DMS53 (cell line): ENCODE measurements around the gene CFB.
"Not testable (repeated sequence)": the region's sequence is repeated elsewhere in the genome, so short reads cannot be mapped to it uniquely, and the experiment has no call there.

ENCODE experiments used
- DNase-seq: peaks from one replicate; lab custom pipeline; 2025; lab: John Stamatoyannopoulos, UW

The CFB gene

DNA sequence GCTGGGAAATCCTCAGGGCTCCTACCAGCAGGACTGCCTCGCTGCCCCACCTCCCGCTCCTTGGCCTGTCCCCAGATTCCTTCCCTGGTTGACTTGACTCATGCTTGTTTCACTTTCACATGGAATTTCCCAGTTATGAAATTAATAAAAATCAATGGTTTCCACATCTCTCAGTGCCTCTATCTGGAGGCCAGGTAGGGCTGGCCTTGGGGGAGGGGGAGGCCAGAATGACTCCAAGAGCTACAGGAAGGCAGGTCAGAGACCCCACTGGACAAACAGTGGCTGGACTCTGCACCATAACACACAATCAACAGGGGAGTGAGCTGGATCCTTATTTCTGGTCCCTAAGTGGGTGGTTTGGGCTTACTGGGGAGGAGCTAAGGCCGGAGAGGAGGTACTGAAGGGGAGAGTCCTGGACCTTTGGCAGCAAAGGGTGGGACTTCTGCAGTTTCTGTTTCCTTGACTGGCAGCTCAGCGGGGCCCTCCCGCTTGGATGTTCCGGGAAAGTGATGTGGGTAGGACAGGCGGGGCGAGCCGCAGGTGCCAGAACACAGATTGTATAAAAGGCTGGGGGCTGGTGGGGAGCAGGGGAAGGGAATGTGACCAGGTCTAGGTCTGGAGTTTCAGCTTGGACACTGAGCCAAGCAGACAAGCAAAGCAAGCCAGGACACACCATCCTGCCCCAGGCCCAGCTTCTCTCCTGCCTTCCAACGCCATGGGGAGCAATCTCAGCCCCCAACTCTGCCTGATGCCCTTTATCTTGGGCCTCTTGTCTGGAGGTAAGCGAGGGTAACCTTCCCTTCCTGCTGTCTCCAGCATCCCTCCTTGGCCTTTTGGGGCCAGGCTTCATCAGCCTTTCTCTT, at the start of gene CFB:
Gene CFB, plus strand, starts transcription at position 589 of the 863 bp plus-strand sequence. Its CDS starts 127 bp downstream, at position 716.
- DNase-seq = peak; percentile 33

DNA sequence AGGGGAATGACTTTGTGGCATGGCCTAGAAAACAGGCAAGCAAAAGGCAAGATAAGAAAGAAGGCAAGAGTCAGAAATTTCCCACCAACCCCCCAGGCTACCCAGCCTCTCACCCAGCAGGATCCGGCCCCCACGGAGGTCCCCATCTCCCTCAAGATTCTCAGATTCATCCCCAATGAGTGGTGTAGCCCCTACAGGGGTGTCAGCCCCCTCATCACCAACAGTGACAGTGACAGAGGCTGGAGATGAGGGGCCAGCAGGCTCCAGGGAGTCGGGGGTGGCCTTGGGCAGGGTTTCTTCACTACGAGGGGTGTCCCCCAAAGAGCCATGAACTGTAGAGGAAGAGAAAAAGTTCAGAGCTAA, 49.4 kb upstream of the CFB start:
- no peak for DNase-seq

DNA sequence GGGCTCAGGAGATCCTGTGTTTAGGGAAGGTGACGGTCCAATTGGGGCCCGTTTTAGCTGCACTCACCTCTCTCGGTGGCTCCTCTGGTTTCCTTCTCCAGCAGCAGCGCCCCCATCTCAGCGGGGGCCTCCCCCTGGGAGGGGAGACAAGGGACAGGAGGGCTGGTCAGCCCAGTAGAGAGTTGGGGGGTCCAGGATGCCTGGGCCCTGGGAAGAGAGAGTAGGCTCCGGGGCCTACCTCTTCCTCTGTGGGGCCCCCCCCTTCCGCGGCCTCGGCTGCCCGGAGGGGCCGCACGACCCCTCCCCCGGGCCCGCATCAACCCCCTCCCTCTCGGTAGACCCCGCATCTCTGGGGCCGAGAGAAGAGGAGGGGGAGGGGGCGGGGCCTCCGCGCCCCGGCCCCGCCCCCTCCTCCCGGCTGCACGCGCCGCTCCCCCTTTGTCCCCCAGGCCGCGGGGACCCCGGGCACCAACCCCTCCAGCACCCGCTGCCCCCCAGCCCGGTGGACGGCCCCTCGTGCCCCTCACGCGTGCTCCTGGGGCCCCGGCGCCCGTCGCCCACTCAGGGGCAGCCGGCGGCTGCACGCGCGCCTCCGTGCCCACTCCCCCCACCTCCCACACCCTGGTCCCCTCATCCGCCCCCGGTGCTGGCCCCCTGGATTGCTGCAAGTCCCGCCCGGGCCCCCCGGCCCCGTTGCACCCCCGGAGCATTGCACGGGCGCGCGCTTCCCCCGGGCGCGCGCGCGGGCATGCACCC, 48.9 kb upstream of the CFB start:
- DNase-seq = no peak

DNA sequence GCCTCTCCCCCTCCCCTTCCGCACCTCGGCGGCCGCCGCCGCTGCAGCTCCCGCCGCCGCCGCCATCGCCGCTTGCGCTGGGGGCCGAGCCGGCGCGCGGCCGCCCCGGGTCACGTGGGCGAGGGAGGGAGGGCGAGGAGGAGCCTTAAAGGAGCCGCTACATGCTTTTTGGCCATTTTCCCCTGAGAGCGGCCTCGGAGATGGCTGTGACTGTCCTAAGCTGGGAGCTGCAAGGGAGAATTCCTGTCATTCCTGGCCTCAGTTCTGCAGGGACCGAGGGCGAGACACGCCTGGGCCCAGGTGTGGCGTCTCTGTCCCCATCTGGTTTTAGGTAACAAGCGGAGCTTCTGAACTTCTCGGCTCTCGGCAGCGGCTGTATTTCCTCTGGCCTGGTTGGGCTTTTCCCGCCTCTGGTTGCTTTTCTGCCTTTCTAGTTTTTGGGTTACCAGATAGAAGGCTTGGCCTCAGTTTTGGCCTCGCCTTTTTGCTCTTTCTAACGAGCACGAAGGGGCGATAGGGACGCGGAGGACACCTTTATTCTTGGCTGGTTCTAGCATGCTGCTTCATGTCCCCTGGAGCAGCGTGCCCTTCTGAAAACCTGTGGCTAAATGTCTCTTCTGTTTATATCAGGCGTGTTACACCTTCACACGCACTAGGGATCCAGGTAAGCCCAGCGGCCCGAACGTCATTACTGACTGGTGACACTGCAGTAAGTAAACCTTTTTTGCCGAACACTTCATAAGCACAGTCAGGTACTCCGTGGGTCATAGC, 48.1 kb upstream of the CFB start, which contains the start of gene EHMT2:
Gene EHMT2, minus strand, starts transcription at position 87 of the 771 bp plus-strand sequence. Its CDS starts 21 bp downstream, at position 66.
- peak; percentile 93 for DNase-seq

DNA sequence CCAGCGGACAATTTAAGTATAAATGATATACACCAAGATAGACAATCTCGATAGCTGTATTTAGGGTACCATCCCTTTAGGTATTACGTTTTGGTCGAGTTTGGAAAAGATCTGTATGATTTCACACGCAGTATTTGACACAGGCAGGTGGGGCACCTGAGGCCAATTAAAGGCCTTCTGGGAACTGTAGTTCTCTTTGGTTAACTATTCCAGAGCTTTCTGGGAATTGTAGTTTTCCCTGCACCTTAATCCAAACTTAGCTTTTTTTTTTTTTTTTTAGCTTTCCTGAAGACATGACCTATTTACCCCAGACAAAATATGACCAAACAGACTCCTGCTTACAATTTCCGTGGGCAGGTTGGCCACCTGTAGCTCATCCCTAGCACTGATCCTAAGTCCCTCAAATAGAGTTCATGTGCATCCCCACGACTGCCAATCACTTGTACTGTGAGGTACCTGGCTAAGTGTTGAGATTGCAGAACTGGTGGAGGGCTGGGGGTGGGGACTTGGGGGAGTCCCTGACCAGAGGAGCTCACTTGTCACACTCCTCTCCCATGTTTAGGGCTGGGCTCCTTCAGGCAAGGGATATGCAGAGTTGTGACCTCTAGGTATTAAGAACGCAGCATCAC, 47.4 kb upstream of the CFB start:
- peak; percentile 82 for DNase-seq

DNA sequence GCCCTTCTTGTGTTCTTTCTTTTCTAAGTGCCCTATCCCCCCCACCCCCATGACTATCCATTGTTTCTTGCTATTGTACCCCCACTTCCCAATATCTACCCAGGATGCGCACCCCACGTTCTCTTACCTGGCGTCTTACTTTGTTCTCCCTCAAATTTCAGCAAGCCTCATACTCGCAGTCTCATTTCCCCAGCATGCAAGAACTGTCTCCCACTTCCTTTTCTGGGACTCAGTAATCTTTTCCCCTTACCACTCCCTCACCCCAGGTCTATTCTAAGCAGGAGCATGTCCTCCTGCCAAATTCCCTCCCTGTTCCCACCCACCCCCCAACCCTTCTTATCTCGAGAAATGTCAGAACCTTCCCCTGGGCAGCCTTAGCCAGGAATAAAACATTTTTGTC, 46.7 kb upstream of the CFB start:
- DNase-seq = no peak

DNA sequence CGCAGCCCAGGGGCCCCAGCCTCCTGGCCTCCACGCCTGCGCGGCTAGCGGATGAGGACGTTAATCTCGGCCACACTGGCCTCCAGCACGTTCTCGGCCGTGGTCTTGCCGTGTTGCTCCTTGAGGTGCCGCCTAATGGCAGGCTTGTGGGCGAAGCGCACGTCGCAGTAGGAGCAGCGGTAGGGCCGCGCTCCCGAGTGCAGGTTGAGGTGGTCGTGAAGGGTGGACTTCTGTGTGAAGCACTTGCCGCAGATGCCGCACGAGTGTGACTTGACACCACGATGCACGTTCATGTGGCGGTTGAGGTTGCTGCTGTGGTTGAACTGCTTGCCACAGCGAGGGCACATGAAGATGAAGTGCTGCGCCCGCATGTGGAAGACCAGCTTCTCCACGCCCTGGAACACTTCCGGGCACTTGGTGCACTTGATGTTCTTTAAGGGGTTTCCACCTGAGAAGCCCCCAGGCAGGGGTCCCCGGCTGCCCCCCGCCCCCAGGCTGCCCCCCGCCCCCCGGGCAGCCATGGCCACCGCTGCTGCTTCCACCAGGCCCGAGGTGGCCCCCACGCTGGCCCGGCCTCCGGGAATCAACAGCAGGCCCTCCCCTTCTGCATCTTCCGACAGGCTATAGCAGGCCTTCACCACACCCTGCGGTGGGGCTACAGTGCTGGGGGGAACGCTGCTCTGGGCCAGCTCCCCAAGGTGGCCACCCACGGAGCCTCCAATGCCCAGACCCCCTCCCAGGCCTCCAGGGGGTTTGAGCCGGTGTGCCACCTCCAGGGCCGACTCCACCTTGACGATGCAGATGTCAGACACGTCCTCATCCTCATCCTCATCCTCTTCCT, 45.8 kb upstream of the CFB start:
- no peak for DNase-seq

DNA sequence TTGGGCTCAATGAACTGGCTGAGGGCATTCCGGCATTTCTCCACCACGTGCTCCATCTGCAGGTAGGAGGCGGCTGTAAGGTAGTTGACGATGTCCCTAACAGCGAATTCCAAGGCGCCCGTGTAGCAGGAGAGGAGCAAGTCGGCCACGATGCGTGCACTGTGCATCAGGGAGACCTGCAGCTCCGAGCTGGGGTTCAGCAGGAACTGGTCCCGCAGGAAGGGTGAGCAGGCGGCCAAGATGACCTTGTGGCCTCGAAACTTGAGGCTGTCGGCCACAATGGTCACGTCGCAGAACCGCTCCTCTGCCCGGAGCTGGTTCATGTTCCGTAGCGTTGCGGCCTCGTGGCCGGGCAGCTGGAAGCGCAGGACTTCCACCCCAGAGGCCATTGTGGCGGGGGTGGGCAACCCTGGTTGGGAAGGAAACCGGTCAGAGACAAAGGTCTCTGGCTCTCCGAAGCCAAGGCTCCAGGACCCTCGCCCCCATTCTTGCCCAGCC, 44.9 kb upstream of the CFB start:
- DNase-seq = peak; percentile 73

DNA sequence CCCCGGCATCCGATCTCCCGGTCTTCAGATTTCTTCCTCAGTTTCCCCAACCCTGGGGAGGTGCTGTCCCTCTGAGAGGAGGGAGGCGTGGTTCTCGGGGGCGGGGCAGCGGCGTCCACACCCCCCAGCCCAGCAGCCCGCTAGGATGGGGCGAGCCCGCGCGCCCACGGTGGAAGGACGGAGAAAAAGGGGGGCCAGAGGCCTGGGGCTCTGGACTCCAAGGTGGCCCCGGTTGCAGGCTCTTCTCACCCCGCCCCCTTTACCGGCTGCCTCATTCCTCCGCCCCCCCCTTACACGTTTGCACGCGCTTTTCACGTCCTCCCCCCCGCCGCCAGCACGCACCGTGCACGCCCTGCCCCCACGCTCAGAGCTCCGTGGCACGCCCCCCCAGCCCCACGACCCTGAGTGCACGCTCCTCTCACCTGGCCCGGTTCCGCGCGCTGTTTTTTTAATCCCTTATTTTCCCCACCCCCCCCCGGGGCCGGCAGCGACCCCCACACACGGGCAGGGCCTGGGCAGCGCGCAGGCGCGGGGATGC, 44.4 kb upstream of the CFB start:
- peak; percentile 86 for DNase-seq

DNA sequence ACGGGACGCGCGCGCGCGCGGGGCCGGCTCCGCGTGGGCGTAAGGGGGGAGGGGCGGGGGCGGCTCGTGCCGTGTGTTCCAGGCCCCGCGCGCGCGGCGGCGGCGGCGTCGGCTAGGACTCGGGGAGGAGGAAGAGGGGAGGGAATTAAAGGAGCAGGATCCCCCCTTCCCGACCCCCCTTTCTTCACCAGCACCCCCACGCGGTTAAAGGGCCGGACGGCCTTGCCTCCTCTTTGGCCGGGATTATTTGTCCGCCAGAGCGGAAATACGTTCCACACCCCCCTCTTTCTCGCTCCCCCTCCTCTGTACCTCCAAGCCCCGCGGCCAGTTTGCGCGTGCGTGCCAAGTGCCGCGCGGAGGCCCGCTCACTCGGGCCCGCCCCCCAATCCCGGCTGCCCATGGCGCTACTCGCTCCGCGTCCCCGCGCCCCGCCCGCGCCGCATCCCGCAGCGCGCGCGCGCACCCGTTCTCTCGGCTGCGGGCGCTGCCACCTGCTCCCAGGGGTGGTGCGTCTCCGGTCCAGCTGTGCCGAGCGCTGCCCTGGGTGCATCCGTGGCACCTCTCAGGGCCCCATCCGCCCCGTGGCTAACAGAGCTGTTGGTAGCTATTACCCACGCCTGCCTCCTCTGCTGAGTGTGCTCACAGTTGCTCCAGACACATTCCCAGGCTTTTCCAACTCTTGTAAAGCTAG, 43.8 kb upstream of the CFB start, which contains the start of gene ZBTB12:
Gene ZBTB12, minus strand, starts transcription at position 134 of the 691 bp plus-strand sequence. CDS start 781 bp downstream, outside the sequence.
- peak; percentile 98 for DNase-seq

DNA sequence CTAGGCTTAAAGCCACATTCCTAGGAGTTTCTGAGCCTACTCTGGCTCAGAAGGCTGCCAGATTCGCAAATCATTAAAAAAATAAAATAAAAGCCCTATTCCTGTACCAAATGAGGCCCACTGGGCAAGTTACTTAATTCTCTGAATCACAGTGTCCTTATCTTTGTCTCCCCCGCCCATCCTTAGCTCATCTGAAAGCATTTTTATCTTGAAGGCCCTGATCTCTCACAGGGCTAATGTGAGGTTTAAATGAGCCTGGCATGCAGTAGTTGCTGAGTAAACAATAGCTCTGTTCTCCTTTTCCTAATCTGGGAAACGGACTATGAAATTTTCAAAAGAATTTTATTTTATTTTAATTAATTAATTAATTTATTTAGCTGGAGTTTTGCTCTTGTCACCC, 41.9 kb upstream of the CFB start:
- no peak for DNase-seq

DNA sequence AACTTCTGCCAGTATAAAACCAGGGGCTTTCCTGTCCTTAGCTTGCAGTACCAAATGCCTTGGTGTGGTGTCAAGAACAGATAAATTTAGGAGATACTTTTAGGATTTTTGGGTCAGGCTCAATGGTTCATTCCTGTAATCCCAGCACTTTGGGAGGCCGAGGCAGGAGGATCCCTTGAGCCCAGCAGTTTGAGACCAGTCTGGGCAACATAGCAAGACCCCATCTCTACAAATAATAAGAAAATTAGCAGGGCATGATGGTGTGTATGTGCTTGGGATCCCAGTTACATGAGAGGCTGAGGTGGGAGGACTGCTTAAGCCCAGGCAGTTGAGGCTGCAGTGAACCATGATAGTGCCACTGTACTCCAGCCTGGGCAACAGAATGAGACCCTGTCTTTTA, 40.9 kb upstream of the CFB start:
- no peak for DNase-seq

DNA sequence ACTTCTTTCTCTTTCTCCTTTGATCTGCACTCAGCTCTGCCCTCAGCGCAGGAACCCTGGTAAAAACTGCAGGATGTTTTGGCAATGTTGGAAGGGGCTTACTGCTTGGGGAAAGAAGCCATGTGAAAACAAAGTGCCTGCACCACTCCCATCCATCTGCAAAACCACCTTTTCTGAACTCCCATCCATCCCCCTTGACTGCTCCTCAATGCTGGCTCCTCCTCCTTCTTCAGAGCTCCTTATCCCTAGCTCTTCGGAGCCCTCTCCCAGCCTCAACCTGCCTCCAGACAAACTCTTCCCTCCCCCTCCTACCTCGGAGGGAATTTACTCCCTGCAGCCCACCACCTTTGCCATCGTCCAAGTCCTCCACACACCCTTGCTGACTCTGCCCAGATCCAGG, 39.8 kb upstream of the CFB start:
- no peak for DNase-seq

DNA sequence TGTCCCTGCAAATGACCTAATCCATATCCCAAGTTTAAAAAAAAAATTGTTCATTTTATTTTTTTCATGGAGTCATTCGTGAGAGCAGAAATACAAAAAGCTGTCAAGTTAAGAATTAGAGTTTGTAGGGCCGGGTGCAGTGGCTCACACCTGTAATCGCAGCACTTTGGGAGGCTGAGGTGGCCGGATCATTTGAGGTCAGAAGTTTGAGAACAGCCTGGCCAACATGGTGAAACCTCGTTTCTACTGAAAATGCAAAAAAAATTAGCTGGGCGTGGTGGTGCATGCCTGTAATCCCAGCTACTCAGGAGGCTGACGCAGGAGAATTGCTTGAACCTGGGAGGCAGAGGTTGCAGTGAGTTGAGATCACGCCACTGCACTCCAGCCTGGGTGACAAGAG, 39.2 kb upstream of the CFB start:
- not testable (repeated sequence) for DNase-seq

DNA sequence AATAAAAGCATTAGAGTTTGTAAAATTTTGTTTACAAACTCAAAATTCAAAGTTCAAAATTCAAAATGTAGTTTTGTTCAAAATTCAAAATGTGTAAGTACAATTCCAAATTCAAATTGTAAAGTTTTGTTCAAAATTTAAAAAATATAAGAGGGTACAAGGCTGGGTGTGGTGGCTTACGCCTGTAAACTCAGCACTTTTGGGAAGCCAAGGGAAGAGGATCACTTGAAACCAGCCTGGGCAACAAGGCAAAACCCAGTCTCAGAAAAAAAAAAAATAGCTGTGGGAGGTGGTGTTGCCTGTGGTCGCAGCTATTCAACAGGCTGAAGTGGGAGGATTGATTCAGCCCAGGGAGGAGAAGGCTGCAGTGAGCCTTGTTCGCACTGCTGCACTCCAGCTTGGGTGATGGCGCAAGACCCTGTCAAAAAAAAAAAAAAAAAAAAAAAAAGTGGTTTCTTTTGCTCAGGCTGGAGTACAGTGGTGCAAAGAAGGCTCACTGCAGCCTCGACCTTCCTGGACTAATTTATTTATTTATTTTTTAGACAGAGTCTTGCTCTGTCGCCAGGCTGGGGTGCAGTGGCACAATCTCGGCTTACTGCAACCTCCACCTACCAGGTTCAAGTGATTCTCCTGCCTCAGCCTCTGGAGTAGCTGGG, 38.6 kb upstream of the CFB start:
- DNase-seq = peak; percentile 34

DNA sequence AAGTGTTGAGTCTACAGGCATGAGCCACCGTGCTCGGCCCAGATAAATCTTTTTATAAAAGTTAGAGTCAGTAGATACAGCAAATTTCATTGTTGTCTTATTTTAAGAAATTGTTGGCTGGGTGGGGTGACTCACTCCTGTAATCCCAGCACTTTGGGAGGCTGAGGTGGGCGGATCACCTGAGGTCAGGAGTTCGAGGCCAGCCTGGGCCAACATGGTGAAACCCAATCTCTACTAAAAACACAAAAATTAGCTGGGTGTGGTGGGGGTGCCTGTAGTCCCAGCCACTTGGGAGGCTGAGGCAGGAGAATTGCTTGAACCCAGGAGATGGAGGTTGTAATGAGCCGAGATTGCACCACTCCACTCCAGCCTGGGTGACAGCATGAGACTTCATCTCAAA, 37.6 kb upstream of the CFB start:
- not testable (repeated sequence) for DNase-seq

DNA sequence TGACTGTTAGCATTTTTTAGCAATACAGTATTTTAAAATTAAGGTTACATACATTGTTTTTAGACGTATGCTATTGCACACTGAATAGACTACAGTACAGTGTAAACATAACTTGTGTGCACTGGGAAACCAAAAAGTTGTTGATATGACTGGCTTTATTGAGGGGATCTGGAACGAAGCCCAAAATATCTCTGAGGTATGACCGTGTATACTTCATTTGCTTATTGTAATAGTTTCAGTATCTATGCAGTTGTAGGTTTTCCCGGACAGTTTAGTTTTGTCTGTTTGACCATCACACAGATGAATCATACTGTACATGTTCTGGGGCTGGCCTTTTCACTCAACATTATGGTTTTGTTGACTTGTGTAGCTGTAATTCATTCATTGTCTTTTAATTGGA, 37.1 kb upstream of the CFB start:
- peak; percentile 69 for DNase-seq

DNA sequence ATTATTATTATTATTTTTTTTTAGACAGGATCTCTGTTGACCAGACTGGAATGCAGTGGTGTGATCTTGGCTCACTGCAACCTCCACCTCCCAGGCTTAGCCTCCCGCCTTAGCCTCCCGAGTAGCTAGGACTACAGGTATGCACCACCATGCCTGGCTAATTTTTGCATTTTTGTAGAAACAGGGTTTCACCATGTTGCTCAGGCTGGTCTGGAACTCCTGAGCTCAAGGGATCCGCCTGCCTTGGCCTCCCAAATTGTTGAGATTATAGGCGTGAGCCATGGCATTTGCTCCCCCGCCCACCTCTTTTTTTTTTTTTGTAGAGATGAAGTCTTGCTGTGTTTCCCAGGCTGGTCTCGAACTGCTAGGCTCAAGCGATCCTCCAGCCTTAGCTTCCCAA, 36.6 kb upstream of the CFB start:
- not testable (repeated sequence) for DNase-seq
